ENCODE measurements around the gene IFT52.

The IFT52 gene

DNA sequence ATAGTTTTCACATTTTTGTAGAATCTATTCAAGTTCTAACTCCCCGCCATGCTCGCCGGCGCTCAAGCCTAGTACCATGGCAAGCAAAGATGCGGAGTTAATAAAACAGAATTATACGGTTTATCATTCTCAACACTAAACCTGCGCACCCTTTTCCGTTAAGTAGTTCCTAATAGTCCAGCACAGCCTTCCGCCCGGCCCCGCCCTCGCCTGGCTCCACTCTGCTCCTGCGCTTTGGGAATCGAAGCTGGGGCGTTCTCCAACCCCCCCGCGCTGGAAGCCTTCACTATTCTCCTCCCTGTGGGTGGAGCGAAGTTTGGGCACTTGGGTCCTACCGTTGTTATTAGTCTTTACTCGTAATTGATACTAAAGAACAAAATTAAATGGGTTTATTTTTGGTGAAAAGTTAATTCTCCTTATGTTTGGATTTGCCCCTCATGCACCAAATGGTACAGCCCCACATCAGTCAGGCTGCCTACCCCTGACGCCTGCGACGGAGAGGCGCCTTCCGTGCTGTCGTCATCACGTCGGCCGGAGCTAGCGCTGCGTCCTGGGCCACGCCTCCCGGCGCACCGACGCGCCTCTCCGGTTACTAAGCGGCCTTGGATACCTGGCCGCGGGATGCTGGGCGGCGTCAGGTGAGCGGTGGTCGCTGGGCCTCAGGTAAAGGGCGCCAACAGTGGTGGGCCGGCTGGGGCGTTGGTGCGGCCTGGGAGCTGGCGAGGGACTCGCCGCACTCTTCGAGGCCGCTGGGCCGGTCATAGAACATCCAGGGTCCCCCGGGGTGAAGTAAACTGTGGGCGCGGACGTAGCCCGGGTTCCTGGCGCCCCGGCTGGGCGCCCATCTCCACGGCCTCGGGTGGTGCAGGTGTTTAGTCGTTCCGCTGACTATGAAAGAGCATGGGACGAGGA lies at the start of gene IFT52:
Gene IFT52, plus strand, starts transcription at position 546 of the 912 bp plus-strand sequence. CDS start 3,762 bp downstream, outside the sequence.
- peak; percentile 81 for DNase-seq

- no peak for DNase-seq
Observed at GRCh38 chr20:43541214-43541613, 49.5 kb upstream of the IFT52 start.

- DNase-seq = no peak
Observed at GRCh38 chr20:43542161-43542560, 48.6 kb upstream of the IFT52 start.

GRCh38 chr20:43542674-43543073 lies 48.1 kb upstream of the IFT52 start:
- no peak for DNase-seq

DNA sequence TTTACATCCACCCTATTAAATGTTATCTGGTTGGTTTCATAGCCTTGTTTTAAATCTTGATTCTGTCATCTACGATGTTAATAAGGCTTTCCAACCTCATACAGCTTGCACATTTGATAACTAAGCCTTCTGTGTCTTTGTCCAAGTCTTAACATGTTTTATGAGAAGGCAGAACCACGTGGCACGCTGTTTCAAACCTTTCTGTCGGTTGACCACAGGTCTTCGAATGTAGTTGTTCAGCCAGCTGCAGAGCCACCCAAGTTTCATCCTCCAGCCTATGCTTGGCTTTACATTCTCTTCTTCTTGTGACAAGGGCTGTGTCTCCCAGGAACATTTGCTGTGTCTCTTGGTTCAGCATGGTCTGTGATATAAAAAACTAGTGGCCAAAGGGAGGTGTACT lies 47.6 kb upstream of the IFT52 start:
- DNase-seq = no peak

- DNase-seq = no peak
Observed at GRCh38 chr20:43544501-43544900, 46.2 kb upstream of the IFT52 start.

DNA sequence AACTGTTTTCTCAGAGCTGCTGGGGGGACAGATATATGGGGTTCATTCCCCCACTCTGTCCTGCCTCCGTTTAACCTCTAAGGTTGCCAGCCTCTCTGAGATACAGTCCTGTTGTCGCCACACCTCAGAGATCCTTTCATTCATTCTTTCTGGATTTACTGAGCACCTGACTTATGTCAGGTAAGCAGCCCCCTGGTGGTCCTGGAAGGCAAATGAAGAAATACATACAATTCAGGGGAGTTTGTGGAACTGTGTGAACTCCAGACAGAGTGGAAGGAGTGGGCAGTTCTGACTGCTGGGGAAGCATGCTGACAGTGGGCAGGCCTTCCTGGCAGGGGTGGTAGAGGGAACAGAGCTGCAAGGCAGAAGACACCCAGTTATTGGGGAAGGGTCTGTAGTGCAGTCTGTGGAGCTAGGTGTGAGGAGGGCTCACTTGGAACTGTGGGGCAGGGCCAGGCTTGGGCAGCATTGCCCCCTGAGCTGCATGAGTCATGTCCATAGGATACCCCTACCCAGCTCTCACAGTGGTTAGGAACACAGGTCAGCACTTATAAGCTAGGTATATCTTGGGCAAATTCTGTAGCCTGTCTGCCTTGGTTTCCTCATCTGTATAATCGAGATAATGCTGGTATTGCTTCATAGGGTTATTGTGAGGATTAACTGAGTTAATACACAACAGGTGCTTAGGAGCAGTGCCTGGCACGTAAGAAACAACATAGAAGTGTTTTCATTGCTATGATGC lies 44.7 kb upstream of the IFT52 start:
- no peak for DNase-seq

DNA sequence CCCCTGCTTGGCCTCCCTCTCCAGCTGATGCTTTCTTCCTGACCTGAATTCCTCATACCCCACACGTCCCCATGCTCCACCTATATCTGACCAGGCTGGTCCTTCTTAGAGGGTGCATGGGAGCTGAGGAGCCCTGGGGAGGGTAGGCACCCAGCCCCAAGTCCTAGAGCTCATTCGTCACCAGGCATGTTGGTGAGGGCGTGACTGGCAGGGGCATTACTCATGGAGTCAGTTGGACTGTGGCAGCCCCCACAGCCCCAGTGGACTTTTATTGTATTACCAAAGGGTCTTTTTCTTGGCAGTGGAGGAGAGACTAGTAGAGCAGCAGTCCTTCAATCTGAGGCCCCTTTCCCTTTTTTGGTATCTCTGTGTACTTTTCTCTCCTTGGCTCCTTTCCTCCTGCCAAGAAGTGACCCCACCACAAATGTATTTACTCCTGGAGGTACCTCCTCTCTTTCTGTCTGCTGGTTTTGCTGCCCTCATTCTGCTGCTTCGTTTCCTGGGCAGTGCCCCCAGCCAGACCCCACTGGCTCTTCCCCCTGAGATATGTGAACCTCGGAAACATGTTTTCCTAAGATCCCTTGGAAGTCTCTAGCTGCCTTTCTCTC lies 42.4 kb upstream of the IFT52 start:
- no peak for DNase-seq

DNA sequence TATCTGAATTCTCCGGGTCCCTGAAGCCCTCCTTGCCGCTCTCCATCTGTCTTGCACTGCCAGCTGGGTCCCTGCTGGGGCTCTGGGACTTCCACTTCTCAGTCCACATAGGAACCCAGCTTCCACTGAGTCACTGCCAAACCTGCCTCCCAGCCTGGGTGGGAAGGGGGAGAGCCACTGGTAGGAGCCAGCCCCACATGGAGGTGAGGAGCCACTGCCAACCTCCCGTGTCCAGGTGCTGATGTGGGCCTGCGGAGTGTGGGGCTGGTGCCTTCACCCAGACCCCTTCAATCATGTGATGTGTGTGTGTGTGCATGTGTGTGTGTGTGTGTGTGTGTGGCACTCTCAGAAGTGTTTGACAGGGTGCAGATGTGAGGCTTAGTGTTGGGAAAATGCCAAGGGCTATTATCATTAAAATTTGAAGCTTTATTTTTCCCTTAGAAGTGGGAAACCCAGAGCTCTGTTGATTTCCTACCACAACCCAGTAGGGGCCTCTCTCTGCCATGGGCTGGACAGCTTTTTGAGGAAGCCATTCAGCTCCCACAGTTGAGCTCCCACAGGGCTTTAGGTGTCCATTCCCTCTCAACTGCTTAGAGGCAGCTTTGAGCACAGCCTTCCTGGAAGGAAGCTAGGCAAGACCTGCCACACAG lies 41.2 kb upstream of the IFT52 start:
- DNase-seq = no peak

- no peak for DNase-seq
Observed at GRCh38 chr20:43550456-43550855, 40.3 kb upstream of the IFT52 start.

DNA sequence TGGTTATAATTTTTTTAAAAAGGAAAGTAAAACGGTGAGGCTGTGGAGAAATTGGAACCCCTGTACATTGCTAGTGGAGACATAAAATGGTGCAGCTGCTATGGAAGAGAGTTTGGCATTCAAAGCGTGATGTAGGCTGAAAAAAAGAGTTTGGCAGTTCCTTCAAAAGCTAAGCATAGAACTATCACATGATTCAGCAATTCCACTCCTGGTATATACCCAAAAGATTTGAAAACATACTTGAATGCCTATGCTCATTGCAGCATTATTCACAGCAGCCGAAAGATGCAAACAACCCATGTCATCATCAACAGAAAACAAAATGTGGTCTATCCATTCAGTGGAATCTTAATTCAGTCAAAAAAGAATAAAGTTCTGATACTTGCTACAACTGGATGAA lies 36.4 kb upstream of the IFT52 start:
- no peak for DNase-seq

GRCh38 chr20:43558412-43559146 lies 32.2 kb upstream of the IFT52 start, which contains the start of gene SGK2:
Gene SGK2 (plus strand): TSS chr20:43559027. CDS start chr20:43566496, 7,469 bp downstream.
- no peak for DNase-seq

DNA sequence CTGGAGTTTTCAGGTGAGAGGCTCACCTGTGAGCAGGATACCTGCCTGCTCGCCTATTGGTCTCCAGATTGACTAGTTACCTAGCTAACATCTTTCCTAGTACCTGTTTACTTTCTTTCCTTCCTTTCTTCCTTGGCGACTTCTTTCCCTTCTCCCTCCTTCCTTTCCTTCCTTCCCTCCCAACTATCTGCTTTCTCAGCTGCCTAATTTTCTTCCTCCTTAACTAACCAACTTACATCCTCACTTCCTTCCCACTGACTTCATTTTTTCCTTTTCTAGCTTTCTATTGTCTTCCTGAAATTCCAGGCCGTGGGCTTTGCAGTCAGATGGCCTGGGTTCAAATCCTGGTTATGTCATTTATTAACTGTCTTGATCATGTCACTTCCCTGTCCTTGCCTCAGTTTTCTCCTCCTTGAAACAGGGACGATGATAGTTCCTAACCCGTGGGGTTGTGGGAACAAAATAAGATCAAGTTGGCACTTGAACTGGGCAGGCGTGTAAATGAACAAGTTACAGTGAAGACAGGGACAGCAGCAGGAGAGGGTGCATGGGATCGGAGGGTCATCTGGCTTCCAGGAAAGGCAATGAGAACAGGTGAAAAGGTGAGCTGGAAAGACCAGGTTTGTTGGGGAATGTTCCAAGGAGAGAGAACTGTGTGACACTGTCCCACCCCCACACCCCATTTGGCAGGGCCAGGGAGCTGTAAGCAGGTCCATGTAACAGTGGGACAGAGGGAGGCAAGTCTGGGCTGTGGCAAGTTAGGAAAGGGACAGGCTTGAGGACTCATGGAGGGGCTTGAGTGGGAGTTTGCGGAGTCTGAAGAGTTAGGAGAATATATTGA lies 31.4 kb upstream of the IFT52 start:
- no peak for DNase-seq

DNA sequence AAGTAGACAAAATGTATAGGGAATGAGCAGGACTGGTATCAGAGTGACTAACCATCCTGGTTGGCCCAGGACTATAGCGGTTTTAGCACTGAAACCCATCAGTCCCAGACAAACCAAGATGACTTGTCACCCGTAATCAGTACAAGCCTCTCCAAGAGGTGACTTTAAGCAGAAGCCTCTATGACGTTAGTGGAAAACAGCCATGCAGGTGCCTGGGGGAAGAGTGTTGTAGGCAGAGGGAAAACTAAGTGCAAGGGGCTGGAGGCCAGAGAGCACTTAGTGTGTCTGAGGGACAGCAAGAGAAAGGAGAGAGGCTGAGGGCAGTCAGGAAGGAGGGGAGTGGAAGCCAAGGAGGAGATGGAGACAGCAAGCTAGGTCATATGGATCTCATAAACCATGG lies 29.8 kb upstream of the IFT52 start:
- DNase-seq = no peak

- no peak for DNase-seq
Observed at GRCh38 chr20:43563429-43563828, 27.3 kb upstream of the IFT52 start.

DNA sequence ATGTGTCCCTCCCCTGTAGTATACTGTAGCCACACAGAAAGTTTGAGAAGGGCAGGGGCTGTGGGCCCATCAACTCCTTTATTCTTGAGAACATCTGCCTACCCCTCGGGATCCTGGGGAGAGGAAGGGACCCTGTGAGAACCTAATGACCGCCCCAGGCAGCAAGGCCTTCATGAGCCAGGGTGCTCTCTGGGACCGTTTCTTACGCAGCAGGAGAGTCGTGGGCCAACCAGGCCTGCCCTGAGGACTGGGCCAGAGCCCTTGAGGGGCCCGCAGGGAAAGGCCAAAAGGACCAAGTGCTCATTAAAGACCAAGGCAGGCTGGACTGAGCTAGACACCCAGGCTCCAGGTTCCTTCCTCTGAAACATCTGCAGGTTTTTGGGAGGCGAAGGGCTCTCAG lies 26.7 kb upstream of the IFT52 start:
- no peak for DNase-seq

GRCh38 chr20:43564455-43564854 lies 26.3 kb upstream of the IFT52 start:
- DNase-seq = no peak

GRCh38 chr20:43564993-43565757 lies 25.6 kb upstream of the IFT52 start:
- no peak for DNase-seq

- DNase-seq = no peak
Observed at GRCh38 chr20:43565758-43566104, 25.0 kb upstream of the IFT52 start.

DNA sequence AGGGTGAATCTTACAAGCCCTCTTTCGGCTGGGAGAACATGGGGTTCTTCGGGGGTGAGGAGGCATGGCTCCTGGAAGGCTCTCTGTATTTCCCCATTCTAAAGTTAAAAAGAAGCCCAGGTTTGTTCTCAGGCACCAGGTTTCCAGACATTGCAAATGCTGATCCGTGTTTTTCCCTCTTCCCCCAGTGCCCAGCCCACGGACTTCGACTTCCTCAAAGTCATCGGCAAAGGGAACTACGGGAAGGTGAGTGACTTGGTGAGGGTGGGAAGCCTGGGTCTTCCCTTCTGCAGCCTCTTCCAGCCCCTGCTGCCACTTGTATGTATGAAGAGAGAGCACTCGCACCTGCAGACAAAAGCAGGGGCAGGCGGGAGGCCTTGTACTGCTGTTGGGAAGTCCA lies 23.3 kb upstream of the IFT52 start:
- DNase-seq = no peak

- DNase-seq = no peak
Observed at GRCh38 chr20:43568706-43569105, 22.0 kb upstream of the IFT52 start.

Measured in activated gamma-delta T cell treated with Interleukin-2 at 50 U/mL for 16 hours (primary cell).